Daoy (cell line): ENCODE measurements around the gene CENPS. TPM values are rescaled to one million over a fixed set of nuclear protein-coding genes. Genes with fewer than 3 reads are reported as not detected.
"Not testable (repeated sequence)": the region's sequence is repeated elsewhere in the genome, so short reads cannot be mapped to it uniquely, and the experiment has no call there.

ENCODE experiments used
- DNase-seq: peaks from one replicate; pipeline ENCODE4 v3.0.0-alpha.2; 2015; ENCODE audit warnings: low read depth
- total RNA-seq: library from RNA; depleted of rRNA; stranded (reverse); fragments of >200 nt; shearing (Covaris generic); gene quantifications from 2 replicates; pipeline ENCODE4 v1.2.3, GENCODE V29; 2014; rRNA removed

Gene CENPS
- 19.1 and 52.1 TPM in 2 replicates for total RNA-seq

DNA sequence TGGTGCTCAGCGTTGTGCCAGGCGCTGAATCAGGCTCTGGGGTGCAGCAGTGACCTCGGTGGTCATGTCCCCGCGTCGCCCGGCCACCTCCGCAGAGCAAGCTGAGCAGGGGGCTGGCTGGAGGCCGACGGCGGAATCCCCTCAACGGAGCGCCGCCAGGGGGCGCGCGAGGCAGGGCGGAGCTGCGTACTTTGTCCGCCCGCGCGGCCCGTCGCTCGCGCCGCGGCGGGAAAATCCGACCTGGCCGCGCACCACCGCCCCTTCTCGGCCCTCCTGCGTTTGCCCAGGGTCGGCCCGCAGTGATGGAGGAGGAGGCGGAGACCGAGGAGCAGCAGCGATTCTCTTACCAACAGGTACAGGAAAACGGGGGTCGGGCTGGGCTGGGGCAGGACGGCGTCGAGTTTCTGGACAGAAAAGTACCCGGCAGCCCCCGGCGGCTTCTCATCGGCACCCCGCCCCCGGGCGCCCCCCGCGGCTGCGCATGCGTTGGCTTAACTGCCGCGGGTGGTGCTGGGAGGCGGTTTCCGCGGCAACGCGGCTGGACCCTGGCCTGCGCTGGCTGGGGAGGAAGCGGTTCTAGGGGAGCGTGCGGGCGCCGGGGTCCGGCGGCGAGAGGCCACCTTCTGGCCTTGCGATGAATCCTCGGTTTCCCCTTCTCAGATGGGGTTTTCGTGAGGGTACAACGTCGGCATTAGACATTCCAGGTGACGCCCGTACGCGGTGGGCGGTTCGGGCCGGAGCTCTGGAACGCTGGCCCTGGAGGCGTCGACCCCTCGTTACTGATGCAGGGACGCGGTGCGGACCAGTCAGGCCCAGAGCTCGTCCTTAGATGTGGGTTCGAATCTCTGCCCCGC lies at the start of gene CENPS:
CENPS (plus strand) TSS at position 218 of the 854 bp plus-strand sequence; CDS start at position 303, 85 bp downstream.
- peak; percentile 92 for DNase-seq

DNA sequence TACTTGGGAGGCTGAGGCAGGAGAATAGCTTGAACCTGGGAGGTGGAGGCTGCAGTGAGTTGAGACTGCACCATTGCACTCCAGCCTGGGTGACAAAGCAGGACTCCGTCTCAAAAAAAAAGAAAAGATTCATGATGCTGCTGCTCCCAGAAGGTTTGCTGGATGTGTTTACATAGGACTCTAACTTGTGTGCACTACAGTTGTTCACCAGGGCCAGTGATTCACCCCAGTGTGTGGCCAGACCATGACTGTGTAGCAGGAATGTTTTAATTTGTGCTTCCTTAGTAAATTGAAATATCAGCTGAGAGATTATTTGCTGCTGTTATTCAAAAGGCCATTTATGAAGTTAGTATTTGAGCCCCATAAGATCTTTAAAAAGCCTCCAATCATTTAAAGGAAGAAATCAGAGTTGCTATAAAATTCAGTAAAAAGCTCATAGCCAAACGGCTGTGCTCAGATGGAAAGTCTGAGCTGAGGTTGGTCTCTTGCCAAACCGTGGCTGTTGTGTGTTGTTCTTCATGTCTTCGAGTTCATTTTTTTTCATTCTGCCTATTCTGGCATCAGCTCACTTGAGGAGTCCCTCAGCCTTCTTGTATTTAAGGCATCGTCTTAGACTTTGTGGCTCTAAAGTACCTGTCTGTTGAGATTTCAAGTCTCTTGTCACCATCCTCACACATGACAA lies 49.5 kb upstream of the CENPS start:
- peak; percentile 86 for DNase-seq

DNA sequence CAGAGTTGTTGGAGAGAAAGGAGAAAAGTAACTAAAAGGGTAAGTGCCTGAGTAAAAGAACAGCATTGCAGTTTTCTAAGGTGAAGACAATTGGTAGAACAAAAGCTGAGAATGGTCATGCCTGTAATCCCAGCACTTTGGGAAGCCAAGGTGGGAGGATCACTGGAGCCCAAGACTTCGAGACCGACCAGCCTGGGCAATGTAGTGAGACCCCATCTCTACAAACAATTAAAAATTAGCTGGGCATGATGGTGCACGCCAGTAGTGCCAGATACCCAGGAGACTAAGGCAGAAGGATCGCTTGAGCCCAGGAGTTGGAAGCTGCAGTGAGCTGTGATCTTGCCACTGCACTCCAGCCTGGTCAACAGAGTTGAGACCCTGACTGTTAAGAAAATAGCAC lies 46.6 kb upstream of the CENPS start:
- no peak for DNase-seq

DNA sequence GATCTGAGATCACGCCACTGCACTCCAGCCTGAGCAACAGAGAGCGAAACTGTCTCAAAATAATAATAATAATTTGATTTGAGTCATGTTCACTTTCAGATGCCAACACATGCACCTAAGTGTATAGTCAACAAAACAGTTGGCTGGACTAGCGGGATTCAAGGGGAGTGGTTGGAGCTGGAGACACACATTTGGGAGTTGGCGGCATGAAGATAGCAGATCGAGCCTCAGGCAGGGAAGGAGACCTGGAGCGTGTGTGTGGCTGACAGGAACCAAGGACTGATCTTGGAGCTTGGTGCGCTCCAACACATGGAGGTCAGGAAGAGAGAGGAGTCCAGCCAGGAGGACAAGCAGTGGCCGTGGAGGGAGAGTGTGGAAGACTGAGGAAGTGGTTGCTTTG lies 46.0 kb upstream of the CENPS start:
- DNase-seq, result no peak

DNA sequence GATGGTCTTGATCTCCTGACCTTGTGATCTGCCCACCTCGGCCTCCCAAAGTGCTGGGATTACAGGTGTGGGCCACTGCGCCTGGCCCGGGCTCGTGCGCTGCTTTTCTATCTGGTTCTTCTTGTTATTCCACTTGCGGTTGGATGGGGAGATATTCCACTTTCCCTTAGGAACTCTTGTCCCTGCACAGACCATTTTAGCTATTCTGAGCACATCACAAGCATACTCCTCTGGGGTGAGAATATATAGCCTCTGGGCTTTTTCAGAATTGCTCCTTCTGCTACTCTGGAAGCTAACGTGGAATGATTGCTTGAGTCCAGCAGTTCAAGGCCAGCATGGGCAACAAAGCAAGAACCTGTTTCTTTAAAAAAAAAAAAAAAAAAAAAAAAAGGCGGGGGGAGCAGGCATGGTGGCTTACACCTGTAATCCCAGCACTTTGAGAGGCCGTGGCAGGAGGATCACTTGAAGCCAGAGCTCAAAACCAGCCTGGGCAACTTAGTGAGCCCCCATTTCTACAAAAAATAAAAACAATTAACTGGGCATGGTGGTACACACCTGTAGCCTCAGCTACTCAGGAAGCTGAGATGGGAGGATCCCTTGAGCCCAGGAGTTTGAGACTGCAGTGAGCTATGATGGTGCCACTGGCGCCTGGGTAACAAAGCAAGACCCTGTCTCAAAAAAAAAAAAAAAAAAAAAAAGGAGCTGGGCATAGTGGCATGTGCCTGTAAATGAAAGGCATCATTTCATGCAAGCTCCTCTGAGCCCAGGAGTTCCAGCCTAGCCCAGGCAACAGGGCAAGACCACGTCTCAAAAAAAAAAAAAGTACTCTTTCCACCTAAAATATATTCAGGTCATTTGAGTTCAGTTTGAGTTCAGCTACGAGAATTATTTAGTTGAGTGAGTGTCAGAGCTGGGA lies 43.2 kb upstream of the CENPS start:
- no peak for DNase-seq

DNA sequence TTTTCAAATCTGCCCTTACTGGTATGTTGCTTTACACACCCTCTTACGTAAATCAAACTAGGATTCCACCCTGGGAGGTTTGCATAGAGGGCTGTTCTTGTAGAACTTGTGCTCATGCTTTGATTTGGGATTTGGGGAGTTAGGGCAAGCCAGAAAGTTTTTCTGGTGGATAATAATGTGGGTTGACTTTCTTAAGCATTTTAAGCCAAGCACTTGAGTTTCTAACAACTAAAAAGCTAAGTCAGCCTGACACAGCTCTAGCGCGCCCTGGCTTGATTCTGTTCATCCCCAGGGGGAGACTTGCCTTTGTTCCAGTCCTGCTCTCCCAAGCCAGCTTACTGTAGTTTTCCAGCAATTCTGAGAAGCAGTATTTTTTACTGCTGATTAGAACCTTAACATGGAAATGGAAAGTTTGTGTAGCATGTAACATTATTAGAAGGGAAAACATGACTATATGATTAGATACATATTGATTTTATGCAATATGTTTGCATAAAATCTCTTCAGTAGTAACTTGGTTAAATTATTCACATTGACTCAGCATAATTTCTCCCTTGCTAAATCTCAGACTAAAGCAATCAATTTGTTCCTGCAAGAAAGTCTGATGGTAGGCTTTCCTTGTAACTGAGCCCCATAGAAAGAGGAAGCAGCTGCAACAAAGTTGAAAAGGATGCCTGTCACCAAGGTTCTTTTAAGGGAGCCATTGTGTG lies 42.4 kb upstream of the CENPS start:
- DNase-seq, result peak; percentile 41

DNA sequence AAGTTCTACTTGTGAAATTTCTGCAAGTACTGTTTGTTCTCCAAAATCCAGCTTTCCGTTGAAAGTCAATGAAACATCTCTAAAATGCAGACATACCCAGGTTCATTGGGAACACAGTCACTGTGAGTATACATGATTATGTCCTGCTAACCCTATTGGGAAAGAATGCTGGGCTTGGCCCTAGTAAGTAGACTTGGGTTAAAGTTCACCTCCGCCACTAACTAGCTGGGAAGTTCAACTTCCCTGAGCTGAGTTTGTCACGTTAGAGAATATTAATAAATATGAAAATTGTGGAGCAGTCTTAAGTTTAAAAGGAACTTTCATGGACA lies 41.9 kb upstream of the CENPS start:
- DNase-seq, result no peak

DNA sequence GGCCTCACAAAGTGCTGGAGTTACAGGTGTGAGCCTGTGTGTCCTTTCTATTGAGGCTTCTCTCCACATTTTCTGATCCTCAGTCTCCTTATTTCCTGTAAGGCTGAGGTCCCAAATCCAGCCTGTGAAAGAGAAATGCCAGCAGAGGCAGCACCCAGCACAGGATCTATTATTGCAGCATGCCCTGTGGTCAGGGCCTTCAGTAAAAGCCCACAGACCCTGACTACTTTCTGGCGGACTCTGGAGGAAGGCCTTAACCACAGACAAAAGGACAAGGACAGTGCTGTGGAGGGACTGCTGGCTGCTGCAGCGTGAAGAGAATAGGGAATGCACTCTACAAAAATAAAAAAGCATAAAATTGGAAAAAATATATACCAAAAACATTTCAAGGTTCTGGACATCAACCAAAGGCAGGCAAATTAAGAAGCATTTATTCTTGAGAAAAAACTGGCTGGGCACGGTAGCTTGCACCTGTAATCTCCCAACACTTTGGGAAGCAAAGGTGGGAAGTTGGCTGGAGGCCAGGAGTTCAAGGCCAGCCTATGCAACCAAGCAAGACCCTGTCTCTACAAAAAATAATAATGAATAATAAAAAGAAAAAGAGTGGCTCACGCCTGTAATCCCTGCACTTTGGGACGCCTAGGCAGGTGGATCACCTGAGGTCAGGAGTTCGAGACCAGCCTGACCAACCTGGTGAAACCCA lies 40.8 kb upstream of the CENPS start:
- no peak for DNase-seq

DNA sequence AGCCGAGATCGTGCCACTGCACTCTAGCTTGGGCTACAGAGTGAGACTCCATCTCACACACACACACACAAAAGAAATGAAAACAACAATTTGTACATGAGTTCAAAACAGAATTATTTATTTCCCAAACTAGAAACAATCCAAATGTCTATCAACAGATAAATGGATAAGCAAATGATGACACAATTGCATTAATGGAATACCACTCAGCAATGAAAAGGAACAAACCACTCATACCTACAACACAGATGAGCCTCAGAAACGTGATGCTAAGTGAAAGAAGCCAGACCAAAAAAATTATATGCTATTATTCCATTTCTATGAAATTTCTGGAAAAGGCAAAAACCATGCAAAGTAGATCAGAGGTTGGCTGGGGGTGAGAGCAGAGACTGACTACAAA lies 33.4 kb upstream of the CENPS start:
- no peak for DNase-seq

DNA sequence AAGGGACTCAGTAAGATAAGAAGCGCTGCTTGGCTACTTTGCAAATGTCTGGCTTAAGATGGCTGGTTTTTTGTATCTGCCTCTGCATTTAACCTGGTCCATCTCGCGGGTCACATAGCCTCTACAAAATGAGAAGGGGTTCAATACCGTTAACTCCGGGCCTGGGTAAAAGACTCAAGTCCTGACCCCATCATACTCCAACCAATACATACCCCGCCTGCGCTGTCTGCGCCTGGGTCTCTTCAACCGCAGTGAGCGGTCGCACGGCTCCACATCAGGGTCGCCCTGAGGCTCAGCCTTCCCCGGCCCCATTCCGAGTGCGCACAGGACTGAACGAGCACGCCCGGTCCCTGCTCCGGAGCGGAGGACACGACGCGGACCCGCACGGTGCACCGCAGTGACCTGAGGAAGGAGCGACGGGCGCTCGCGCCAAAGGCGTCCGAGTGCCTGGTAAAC lies 31.9 kb upstream of the CENPS start:
- DNase-seq, result no peak

DNA sequence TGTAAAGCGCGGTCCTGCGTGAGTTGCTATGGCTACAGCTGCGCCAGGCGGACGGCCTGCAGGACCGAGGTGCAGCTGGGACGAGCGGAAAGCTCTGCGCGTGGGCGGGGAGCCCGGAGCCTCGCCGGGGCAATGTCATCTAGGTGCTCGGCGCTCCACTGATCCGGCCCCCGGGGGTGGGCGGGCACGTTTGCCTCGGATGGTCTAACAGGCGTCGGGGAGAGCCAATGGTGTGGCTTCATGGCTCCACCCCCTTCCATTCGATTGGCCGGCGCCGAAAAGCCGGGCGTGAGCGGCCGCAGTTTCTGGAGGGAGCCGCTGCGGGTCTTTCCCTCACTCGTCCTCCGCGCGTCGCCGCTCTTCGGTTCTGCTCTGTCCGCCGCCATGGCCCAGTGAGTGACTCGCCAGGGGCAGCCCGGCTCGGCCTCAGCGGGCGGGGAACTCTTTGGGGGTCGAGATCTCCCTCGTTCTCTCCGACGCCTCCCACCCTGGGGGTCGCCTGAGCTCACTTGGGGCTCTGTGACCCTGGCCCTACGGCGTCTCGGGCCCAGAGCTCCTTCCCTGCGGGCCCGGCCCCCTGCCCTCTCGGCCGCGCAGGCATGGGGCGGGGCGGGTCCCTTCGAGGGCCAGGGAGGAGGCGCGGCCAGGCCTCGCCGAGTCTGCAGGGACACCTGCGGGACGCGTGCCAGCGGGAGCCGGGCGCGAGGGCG lies 31.3 kb upstream of the CENPS start, which contains the start of gene PGD:
PGD (plus strand) TSS at position 331 of the 710 bp plus-strand sequence; CDS start at position 385, 54 bp downstream.
- peak; percentile 99 for DNase-seq

DNA sequence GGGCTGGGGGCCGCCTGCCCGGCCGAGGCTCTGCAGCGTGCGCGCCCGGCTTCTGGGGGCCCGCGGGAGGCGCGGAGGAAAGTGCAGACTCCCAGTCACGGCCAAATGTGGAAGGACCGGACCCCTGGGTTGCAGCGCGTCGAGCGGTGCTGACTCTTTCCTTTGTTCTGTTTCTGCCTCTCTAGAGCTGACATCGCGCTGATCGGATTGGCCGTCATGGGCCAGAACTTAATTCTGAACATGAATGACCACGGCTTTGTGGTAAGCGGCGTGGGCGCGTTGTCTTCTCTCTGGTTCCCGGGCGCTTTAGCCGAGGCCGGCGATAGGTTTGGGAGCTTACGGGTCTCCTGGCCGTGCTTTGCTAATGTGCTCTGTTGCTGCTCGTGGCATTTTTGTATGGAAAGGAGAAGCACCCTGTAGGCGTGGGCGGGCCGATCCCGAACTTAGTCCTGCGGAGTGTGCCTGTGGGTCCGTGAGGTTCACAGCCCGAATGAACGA lies 30.7 kb upstream of the CENPS start:
- no peak for DNase-seq

DNA sequence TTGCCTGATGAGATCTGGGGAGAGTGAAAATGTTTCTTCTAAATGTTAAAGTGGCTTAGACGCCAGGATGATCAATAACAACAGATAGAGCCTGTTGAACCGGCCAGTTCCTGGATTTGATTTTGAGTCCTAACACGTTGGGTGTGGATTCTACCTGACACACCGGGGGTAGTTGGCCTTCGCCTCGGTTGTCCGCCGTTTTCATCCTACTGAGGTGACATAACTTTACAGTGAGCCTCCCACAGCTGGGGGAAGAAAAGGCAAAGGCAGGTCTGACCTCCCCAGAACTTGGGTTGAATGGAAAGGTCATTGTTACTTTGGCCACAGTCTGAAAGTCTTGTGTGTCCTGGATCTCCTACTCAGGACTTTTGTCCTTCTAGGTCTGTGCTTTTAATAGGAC lies 30.2 kb upstream of the CENPS start:
- no peak for DNase-seq

DNA sequence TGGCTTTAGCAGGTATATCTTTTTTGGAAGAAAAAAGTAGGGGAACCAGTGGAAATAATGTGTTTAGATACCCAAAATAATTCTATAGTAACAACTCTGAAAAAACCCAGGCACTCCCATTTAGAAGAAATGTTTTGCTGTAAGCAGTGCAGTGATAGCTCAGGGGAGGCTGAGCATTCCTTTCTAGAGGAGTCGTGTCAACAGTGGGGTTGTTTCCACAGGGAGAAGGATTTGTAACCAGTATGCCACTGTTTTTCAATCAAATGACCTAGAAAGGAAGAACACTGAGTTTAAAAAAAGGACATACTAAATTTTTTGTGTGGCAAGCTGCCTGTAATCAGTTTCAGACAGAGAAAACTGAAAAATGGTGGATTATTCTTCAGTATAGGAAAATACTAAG lies 29.0 kb upstream of the CENPS start:
- no peak for DNase-seq

DNA sequence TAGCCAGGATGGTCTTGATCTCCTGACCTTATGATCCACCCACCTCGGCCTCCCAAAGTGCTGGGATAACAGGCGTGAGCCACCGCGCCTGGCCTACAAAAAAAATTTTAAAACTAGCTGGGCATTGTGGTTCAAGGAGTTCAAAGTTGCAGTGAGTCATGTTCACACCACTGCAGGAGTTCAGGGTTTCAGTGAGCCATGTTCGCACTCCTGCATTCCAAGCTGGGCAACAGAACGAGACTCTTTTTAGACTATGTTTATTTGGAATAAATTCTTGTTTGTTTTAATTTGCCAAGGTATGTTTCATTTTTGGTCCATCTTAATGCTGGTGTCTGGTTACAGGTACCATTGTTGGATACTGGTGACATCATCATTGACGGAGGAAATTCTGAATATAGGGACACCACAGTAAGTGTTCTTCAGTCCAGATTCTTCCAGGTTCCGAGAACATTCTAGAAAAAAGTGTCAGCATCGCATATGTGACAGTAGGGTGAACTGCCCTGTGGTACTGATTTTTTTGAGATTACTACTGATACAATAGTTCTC lies 27.4 kb upstream of the CENPS start:
- peak; percentile 26 for DNase-seq

DNA sequence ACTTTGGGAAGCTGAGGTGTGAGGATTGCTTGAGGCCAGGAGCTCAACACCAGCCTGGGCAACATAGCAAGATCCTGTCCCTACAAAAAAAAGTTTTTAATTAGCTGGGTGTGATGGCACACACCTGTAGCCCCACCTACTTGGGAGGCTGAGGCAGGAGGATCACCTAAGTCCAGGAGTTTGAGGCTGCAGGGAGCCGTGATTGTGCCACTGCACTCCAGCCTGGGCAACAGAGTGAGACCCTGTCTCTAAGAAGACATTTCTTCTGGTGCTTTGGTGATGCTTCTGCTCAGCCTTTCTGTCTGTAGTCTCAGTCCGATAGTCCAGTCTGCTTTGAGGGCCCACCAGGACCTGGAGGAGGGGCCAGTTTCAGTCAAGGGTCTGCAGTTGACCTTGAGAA lies 23.0 kb upstream of the CENPS start:
- no peak for DNase-seq

DNA sequence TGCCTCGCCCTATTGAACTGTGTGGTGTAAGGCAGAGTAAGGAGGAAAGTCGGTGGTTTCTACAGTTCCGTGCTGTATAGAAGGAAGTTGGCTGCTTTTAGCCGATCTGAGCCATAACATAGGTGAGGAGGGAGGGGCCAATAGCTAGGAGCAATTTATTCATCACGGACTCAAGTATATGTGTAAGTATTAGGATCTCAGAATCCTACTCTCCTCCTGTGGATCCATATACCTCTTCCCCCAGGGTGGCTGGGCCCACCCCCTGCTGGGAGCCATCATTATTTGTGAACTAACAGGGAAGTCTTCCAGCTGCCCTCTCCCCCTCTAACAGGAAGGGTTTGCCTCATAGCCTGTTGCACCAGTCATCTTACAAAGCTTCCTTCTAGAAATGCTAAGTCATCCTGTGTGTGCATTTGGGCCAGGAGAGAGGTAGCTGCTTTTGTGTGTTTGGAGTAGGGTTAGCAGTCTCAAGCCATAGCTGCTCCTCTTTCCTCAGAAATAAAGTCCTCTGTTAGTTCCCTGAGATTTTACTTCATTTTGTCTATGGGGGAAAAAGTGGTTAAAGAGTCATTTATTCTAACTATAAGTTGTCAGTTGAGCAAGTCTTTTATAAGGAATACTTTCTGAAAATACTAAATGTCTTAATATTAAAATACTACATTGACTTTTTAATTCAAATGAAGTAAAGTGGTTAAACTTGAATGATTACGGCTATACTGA lies 14.9 kb upstream of the CENPS start:
- DNase-seq, result peak; percentile 25

DNA sequence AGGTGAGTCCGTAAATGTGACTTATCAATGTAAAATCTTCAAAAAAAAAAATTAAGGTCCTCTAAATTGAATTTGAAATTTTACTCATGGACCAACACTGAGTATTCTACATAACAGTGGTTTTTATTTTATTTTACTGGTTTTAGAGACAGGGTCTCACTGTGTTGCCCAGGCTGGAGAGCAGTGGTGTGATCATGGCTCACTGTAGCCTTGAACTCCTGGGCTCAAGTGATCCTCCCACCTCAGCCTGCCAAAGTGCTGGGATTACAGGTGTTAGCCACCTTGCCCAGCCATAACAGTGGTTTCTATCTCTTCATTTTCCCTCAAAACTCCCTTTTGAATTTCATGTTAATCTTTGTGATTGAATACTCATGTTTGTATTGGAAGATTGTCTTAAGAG lies 14.3 kb upstream of the CENPS start:
- DNase-seq, result not testable (repeated sequence)

DNA sequence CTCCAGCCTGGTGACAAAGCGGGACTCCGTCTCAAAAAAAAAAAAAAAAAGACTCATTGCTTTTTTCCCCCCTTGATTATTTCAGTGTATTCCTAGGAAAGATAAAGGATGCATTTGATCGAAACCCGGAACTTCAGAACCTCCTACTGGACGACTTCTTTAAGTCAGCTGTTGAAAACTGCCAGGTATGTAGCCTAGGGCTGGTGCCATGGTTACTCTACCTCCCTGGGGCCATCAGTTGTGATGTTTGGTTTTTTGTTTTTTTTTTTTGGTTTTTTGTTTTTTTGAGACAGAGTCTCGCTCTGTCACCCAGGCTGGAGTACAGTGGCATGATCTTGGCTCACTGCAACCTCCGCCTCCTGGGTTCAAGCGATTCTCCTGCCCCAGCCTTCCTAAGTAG lies 11.5 kb upstream of the CENPS start:
- not testable (repeated sequence) for DNase-seq
